GM18511 (cell line): ENCODE data around the gene KIAA1217.
A peak's percentile ranks its signal among the peaks of the same experiment; 100 is the strongest.

Source experiments
- ATAC-seq: cut with Tn5 transposase; IDR thresholded peaks from one replicate; pipeline ENCODE4 v1.9.1; 2021; ENCODE audit warnings: mild to moderate bottlenecking, moderate library complexity; ENCODE audit not compliant: unreplicated experiment

The KIAA1217 gene

GRCh38 chr10:24207341-24207740 is 1.6 kb upstream of the KIAA1217 start:
- ATAC-seq: no peak

- ATAC-seq: no peak
These were observed 942 bp upstream of the KIAA1217 start for GRCh38 chr10:24207781-24208611.

GRCh38 chr10:24209432-24209771 is 464 bp downstream of the KIAA1217 start:
- peak; percentile 49 for ATAC-seq

- ATAC-seq: peak; percentile 68
These were observed 1.1 kb downstream of the KIAA1217 start for GRCh38 chr10:24209946-24210491.

GRCh38 chr10:24210501-24210900 is 1.6 kb downstream of the KIAA1217 start:
- peak; percentile 1 for ATAC-seq

GRCh38 chr10:24213266-24213665 is 4.3 kb downstream of the KIAA1217 start:
- no peak for ATAC-seq

- ATAC-seq: no peak
These were observed 4.9 kb downstream of the KIAA1217 start for GRCh38 chr10:24213881-24214280.

GRCh38 chr10:24214762-24215161 is 5.8 kb downstream of the KIAA1217 start:
- ATAC-seq: no peak

GRCh38 chr10:24215196-24215595 is 6.3 kb downstream of the KIAA1217 start:
- no peak for ATAC-seq

GRCh38 chr10:24215603-24216002 is 6.7 kb downstream of the KIAA1217 start:
- no peak for ATAC-seq

- ATAC-seq: no peak
These were observed 11.0 kb downstream of the KIAA1217 start for GRCh38 chr10:24219963-24220362.

- no peak for ATAC-seq
These were observed 14.4 kb downstream of the KIAA1217 start for GRCh38 chr10:24223341-24223740.

GRCh38 chr10:24223953-24224352 is 15.0 kb downstream of the KIAA1217 start:
- no peak for ATAC-seq

GRCh38 chr10:24228642-24229041 is 19.7 kb downstream of the KIAA1217 start:
- no peak for ATAC-seq

GRCh38 chr10:24229909-24230308 is 21.0 kb downstream of the KIAA1217 start:
- ATAC-seq: no peak

GRCh38 chr10:24231200-24231599 is 22.3 kb downstream of the KIAA1217 start:
- no peak for ATAC-seq

GRCh38 chr10:24234784-24235183 is 25.8 kb downstream of the KIAA1217 start:
- no peak for ATAC-seq

GRCh38 chr10:24235471-24235870 is 26.5 kb downstream of the KIAA1217 start:
- no peak for ATAC-seq

- no peak for ATAC-seq
These were observed 29.0 kb downstream of the KIAA1217 start for GRCh38 chr10:24237801-24238395.

GRCh38 chr10:24238519-24239247 is 29.7 kb downstream of the KIAA1217 start:
- no peak for ATAC-seq

- no peak for ATAC-seq
These were observed 30.5 kb downstream of the KIAA1217 start for GRCh38 chr10:24239289-24240040.
